ENCODE data around the gene ZNF280B.

GRCh38 chr22:22484023-22484422 is 24.5 kb downstream of the ZNF280B start:
- TF ChIP-seq JUNB (IDR thresholded peaks at IDR 0.05) (no peak), ZNF24 (IDR thresholded peaks at IDR 0.05) (no peak), BACH1 (IDR thresholded peaks at IDR 0.05; ENCODE audit: borderline replicate concordance) (no peak), JUND (IDR thresholded peaks at IDR 0.05; ENCODE audit: low read depth, low read length) (no peak), POU2F2 (IDR thresholded peaks at IDR 0.05; ENCODE audit: borderline replicate concordance, low read depth, low read length) (no peak), CREB1 (IDR thresholded peaks at IDR 0.05; ENCODE audit: low read depth) (no peak), CTCF (IDR thresholded peaks at IDR 0.05 in 2 of 3, conservative IDR thresholded peaks at IDR 0.05 in 1 of 3; ENCODE audit: control insufficient read depth in 2 of 3, extremely low read depth in 1 of 3, insufficient read depth in 1 of 3, low read depth in 3 of 3, low read length in 3 of 3) (no peak), CEBPB (IDR thresholded peaks at IDR 0.05; ENCODE audit: borderline replicate concordance in 1 of 2, low read depth in 2 of 2, low read length in 2 of 2) (no peak), POLR2AphosphoS5 (IDR thresholded peaks at IDR 0.05; ENCODE audit: low read length) (no peak)

Data from GM12878 (cell line).